ENCODE measurements around the gene MRPL55.

GRCh38 chr1:228125185-228125584, 16.1 kb upstream of the MRPL55 start:
- TF ChIP-seq ZBED4 (CRISPR knock-in tag; IDR thresholded peaks at IDR 0.05; ENCODE audit: borderline replicate concordance) (no peak), POLR2AphosphoS5 (IDR thresholded peaks at IDR 0.05; ENCODE audit: low read depth, low read length) (no peak), MTERF4 (CRISPR knock-in tag; IDR thresholded peaks at IDR 0.05) (no peak), ZNF512 (CRISPR knock-in tag; IDR thresholded peaks at IDR 0.05) (no peak), ELK4 (CRISPR knock-in tag; IDR thresholded peaks at IDR 0.05; ENCODE audit: borderline replicate concordance) (no peak), SETDB1 (CRISPR knock-in tag; IDR thresholded peaks at IDR 0.05; ENCODE audit: borderline replicate concordance) (no peak), ZBTB7A (CRISPR knock-in tag; IDR thresholded peaks at IDR 0.05) (no peak), FOXP1 (IDR thresholded peaks at IDR 0.05) (no peak), FOXP1 (CRISPR knock-in tag; IDR thresholded peaks at IDR 0.05) (no peak), CTCF (CRISPR knock-in tag; IDR thresholded peaks at IDR 0.05) (no peak), MAFK (conservative IDR thresholded peaks at IDR 0.05 in 1 of 2, IDR thresholded peaks at IDR 0.05 in 1 of 2; ENCODE audit: low read length in 2 of 2) (no peak), HOXA7 (CRISPR knock-in tag; IDR thresholded peaks at IDR 0.05) (no peak), PHF21A (CRISPR knock-in tag; IDR thresholded peaks at IDR 0.05) (no peak), GMEB1 (CRISPR knock-in tag; IDR thresholded peaks at IDR 0.05; ENCODE audit: borderline replicate concordance) (no peak)

Measured in HepG2 (cell line).